OCI-LY3 (cell line): ENCODE data around the gene CHD5.

Experiments used
- EZH2phosphoT487 ChIP-seq: fragments of 200-600 bp; shearing (Covaris generic); IDR thresholded peaks from 2 replicates; pipeline ENCODE4 v1.6.1; 2018; ENCODE audit warnings: antibody characterized with exemption, mixed run types, low read depth
- TF ChIP-seq, protein P1 (sequence below): fragments of 200-600, 300-600 bp; sonication (generic); IDR thresholded peaks from 2 replicates; pipeline ENCODE4 v1.5.1; 2014; ENCODE audit warnings: antibody characterized with exemption, low read length, low read depth

DNA sequence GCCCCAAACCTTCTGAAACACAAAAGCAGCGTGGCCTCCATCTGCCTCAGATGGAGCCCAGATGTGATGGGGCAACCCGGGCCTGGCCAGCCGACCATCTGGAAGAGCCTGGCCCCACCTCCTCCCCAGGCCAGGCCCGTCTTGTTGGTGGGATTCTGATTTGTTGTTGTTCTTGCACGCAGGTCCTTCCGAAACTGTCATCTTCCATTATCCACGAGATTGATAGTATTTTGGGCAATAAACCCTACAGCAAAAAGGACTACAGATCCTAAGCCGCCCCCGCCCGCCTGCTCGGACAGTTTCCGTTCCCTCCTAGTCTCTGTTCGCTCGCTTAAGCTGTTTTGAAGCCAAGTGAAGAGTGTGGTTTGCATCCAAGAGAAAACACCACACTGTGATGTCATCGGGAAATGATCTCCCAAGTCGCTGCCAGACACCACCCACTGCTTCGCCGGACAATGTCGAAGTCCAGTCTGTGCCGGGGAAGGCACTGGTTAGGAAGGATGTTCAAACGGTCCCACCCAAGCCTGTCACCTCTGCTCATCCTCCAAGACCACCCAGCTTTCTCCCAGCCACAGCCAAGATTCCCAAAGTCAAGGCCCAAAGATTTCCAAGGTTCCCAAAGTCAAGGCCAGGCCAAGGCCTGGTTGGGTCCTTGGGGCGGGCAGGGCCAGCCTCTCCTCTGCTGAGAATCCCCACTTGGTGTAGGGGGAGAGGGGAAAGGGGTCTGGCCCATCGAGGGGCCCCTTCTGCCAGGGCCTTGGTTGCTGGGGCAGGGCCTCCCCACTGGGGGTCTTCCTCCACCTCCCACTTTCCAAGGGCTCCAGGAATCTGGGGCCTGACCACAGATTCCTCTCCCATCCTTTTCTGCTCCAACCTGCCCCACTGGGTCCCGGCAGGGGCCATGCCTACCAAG lies 81.6 kb downstream of the CHD5 start:
- TF ChIP-seq, protein P1, sequence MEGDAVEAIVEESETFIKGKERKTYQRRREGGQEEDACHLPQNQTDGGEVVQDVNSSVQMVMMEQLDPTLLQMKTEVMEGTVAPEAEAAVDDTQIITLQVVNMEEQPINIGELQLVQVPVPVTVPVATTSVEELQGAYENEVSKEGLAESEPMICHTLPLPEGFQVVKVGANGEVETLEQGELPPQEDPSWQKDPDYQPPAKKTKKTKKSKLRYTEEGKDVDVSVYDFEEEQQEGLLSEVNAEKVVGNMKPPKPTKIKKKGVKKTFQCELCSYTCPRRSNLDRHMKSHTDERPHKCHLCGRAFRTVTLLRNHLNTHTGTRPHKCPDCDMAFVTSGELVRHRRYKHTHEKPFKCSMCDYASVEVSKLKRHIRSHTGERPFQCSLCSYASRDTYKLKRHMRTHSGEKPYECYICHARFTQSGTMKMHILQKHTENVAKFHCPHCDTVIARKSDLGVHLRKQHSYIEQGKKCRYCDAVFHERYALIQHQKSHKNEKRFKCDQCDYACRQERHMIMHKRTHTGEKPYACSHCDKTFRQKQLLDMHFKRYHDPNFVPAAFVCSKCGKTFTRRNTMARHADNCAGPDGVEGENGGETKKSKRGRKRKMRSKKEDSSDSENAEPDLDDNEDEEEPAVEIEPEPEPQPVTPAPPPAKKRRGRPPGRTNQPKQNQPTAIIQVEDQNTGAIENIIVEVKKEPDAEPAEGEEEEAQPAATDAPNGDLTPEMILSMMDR, result no peak
- no peak for TF ChIP-seq EZH2phosphoT487
